ENCODE data around the gene CYP4A22. TPM values are rescaled to one million over a fixed set of nuclear protein-coding genes. Genes with fewer than 3 reads are reported as not detected.
"Not testable (repeated sequence)": the region's sequence is repeated elsewhere in the genome, so short reads cannot be mapped to it uniquely, and the experiment has no call there.

CYP4A22 gene, protein sequence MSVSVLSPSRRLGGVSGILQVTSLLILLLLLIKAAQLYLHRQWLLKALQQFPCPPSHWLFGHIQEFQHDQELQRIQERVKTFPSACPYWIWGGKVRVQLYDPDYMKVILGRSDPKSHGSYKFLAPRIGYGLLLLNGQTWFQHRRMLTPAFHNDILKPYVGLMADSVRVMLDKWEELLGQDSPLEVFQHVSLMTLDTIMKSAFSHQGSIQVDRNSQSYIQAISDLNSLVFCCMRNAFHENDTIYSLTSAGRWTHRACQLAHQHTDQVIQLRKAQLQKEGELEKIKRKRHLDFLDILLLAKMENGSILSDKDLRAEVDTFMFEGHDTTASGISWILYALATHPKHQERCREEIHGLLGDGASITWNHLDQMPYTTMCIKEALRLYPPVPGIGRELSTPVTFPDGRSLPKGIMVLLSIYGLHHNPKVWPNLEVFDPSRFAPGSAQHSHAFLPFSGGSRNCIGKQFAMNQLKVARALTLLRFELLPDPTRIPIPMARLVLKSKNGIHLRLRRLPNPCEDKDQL
- total RNA-seq (2014; rRNA removed; shearing (Covaris generic); ENCODE audit: low replicate concordance) = not detected in 2 replicates

DNA sequence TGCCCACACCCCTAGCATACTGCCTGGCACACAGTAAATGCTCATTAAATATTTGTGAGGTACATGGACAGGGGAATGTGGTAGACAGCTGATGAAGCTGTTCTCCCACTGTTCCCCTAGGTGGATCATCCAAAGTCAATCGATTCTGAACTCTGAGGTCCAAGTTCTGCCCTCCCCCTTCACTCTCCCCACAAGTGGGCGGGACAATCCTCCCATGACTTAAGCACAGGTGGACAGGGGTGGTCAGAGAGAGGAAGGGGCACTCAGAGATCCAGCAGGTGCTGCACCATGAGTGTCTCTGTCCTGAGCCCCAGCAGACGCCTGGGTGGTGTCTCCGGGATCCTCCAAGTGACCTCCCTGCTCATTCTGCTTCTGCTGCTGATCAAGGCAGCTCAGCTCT is at the start of gene CYP4A22:
Gene CYP4A22, plus strand, starts transcription at position 244 of the 400 bp plus-strand sequence. Its CDS starts 45 bp downstream, at position 289.
- no peaks in the 10 kb centered on the region for H3K36me3 ChIP-seq
- no peaks in the 10 kb centered on the region for H3K9me3 ChIP-seq
- no peaks in the 10 kb centered on the region for H3K27me3 ChIP-seq
- H3K4me3 ChIP-seq = no peak within 1 kb of the TSS
- no peak for DNase-seq

DNA sequence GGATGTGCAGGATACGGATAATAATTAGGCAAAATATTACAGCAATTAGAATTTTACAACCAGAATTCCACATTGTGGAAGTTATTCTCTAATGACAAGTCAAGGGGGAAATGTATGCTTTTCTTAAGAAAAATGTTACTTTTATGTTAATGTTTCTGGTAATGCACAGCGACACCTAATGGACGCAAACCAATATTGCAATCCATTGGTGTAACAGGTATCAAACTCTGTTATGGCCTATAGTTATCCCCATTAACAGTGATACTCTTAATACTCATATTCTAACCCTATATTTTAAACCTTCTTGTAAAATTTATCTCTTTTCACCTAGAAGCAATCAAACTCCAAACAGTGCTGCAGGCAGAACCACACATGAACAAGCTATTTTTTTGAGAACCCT is 47.9 kb upstream of the CYP4A22 start:
- not testable (repeated sequence) for H3K27me3 ChIP-seq, H3K9me3 ChIP-seq, DNase-seq

DNA sequence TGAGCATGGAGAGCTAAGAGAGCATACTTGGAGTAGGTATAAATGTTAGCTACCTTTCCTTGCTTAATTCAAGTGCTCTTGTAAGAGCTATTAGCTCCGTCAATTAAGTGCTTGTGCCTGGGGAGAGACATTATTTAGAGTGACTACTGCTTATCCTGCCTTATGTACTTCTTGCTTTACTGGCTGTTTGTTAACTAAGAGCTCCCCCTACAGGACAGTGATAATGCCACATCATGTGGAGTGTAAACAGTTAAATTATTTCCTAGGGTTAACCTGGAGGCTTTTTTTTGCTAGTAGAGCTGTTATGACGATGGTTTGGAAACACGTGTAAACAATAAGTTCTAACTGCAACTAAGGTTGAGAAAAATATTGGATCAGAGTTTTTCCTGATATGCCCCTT is 45.8 kb upstream of the CYP4A22 start:
- H3K36me3 ChIP-seq, H3K9me3 ChIP-seq: not testable (repeated sequence)

More for the DNA sequence above, 47.9 kb upstream of the CYP4A22 start:
- H3K36me3 ChIP-seq, H3K4me3 ChIP-seq: not testable (repeated sequence)

DNA sequence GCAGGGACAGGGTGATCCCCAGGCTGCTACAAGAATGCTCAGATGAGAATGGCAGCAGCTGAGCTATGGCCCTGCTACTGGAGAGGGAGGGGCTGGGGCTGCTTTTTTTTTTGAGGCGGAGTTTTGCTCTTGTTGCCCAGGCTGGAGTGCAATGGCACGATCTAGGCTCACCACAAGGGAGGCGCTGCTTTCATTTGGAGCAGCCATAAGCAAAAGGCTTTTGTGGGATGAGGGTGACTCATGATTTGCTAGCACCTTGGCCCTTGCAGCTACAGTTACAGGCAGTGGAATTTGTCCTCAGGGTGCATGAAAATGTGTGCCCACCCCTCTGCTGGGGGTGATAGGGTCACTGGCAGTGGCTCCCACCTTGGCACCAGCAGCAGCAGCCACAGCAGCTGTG is 32.4 kb upstream of the CYP4A22 start:
- Histone ChIP-seq H3K36me3 (no peaks in the 10 kb centered on the region), H3K27me3 (no peaks in the 10 kb centered on the region), H3K4me3 (no peak overlapping the region), H3K9me3 (no peaks in the 10 kb centered on the region; the same call in 1 of the 2 replicates)
- DNase-seq = no peak

More for the DNA sequence above, 45.8 kb upstream of the CYP4A22 start:
- not testable (repeated sequence) for DNase-seq, H3K4me3 ChIP-seq, H3K27me3 ChIP-seq

DNA sequence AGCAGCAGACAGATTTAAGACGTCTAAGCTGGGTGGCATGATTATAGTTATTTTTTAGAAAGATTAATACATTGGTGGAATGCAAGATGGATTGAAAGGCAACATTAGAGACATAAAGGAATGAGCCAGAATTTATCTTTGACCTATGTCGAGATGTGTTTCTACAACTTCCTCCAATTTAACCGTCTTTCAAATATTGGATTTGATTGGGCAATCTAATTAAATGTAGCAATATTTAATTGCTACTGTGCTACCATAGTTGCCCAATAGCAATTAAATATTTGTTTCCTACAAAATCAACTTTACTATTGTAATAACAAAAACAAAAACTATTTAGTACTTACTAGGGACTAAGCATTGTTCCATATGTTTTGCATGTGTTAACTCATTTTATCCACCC is 30.4 kb upstream of the CYP4A22 start:
- Histone ChIP-seq H3K9me3 (no peaks in the 10 kb centered on the region), H3K36me3 (no peaks in the 10 kb centered on the region), H3K27me3 (no peaks in the 10 kb centered on the region), H3K4me3 (no peak overlapping the region)
- no peak for DNase-seq

DNA sequence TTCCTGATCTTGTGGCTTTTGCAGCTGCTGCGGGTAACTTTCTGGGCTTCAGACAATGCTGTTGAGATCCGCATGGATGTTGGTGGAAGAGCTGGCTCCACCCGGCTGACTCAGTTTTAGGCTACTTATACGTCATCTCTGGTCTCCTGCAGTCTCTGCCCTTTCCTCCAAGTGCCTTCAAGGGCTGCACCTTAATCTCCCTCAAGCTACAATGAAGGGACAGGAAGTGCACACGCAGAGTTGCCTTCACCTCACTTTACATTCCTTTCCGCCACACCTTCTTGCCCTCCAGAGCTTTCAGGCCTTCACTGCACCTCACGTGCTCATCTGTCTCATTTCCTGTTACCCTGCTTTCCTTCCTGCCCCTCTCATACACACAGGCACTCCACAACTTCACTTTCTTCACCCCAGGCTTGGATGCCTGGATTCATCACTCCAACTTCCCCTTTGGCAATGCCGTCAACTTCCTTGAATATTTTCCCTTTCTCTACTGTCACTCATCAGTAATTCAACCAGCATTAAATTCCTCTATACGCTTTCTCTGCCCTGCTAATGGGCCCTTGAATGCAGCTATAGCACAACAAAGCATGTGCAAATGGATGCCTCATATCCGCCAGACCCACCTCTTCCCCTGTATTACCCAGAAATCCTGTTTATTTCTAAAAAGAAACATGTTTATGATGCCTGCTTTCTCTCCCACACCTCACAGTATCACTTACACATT is 29.2 kb upstream of the CYP4A22 start:
- H3K27me3 ChIP-seq, H3K4me3 ChIP-seq, H3K36me3 ChIP-seq, H3K9me3 ChIP-seq: not testable (repeated sequence)
- DNase-seq = peak; percentile 41

DNA sequence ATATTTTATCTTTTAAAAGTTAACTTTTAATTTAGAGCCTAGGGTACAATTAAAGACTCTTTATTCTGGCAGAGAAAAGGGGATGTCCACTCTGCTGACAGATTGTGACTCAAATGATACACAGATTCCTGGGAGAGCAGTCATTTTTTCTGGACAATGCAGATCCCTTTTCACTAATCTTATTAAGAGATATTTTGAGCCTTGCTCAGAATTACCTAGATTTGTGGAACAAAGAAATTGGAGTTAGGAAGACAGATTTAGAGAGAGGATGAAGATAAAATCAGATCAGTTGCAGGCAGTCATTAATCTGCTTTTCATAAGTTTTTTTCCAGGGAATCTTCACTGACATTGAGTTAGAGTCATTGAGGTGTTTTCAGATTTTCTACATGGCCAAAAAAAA is 27.8 kb upstream of the CYP4A22 start:
- DNase-seq, H3K36me3 ChIP-seq, H3K4me3 ChIP-seq, H3K9me3 ChIP-seq, H3K27me3 ChIP-seq: not testable (repeated sequence)

DNA sequence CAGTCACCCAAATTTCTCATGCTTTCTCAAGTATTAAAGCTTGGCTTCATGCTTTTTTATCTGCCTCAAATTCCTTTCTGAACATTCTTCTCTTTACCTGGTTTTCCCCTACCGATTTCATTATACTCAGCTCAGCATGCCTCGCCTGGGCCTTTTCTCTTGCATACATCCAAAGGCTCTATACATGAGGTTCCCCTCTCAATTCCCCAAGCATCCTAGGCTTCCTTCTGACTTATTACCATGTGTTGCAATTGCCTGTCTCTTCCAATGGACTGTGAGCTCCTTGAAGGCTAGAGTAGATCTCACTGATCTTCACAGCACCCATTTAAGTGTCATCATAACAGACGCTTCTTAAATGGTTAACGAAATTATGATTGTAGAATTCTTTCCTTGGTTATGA is 24.1 kb upstream of the CYP4A22 start:
- DNase-seq = no peak

DNA sequence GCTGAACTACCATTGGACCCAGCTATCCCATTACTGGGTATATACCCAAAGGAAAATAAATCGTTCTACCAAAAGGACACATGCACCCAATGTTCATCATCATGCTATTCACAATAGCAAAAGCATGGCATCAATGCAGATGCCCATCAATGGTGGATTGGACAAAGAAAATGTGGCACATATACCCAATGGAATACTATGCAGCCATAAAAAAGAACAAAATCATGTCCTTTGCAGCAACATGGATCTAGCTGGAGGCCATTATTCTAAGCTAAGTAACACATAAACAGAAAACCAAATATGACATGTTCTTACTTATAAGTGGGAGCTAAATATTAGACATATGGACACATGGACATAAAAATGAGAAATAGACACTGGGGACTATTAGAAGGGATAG is 16.2 kb upstream of the CYP4A22 start:
- H3K36me3 ChIP-seq, H3K4me3 ChIP-seq, H3K9me3 ChIP-seq, DNase-seq, H3K27me3 ChIP-seq: not testable (repeated sequence)

More for the DNA sequence above, 24.1 kb upstream of the CYP4A22 start:
- H3K36me3 ChIP-seq = no peaks in the 10 kb centered on the region
- no peaks in the 10 kb centered on the region for H3K9me3 ChIP-seq
- no peaks in the 10 kb centered on the region for H3K27me3 ChIP-seq
- no peak overlapping the region for H3K4me3 ChIP-seq

DNA sequence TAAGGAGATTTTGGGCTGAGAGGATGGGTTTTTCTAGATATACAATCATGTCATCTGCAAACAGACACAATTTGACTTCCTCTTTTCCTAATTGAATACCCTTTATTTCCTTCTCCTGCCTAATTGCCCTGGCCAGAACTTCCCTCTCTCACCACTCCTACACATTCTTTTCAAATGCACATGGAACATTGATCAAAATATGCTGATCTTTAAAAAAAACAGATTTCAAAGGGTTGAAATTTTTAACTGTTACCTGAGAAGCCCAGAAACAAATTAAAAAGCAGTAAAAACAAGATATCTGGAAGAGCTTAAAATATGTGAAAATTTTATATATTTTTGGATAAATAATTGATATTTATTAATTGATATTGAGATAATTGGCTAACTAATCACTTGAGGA is 12.4 kb upstream of the CYP4A22 start:
- not testable (repeated sequence) for H3K27me3 ChIP-seq, DNase-seq, H3K9me3 ChIP-seq, H3K4me3 ChIP-seq, H3K36me3 ChIP-seq

DNA sequence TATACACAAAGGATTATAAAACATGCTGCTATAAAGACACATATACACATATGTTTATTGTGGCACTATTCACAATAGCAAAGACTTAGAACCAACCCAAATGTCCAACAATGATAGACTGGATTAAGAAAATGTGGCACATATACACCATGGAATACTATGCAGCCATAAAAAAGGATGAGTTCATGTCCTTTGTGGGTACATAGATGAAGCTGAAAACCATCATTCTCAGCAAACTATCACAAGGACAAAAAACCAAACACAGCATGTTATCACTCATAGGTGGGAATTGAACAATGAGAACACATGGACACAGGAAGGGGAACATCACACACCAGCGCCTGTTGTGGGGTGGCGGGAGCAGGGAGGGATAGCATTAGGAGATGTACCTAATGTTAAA is 10.2 kb upstream of the CYP4A22 start:
- not testable (repeated sequence) for H3K27me3 ChIP-seq, H3K9me3 ChIP-seq, DNase-seq, H3K4me3 ChIP-seq, H3K36me3 ChIP-seq

DNA sequence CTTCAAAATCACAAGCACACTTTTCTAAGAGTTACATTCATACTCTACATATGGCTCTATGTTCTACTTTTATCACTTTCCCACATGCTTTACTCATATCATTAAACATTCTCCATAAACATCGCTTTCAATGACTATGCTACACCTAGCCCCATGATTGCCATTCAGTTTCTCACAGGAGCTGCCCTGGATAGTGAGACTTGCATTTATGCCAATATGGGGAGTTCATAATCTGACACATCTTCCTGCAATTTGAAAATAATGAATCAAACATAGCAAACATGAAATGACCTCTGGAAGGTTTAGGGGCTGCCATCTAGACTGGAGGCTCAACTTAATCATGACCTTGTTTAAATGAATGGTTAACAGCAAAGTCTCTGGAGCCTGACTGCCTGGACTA is 9.0 kb upstream of the CYP4A22 start:
- no peaks in the 10 kb centered on the region for H3K36me3 ChIP-seq
- no peak for DNase-seq
- H3K27me3 ChIP-seq = no peaks in the 10 kb centered on the region
- no peaks in the 10 kb centered on the region for H3K9me3 ChIP-seq
- no peak overlapping the region for H3K4me3 ChIP-seq

DNA sequence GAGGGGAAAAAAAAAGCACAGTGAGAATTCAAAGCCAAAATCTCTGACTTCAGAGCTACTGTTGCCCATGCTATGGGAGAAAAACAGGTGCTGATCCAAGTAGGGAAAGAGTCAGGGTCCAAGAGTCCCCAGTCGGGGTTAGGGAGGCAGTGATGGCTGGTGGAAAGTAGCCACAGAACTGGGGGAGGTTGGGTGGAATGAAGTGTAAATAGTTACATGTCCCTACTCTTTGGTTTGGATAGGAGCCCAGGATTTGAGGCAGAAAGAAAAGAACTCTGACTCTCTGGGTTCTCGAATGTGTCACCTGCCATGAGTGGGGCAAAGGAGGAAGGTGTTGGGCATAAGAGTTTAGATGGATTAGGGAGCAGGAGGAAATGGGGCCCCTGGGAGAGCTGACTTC is 8.4 kb upstream of the CYP4A22 start:
- H3K4me3 ChIP-seq, DNase-seq, H3K27me3 ChIP-seq, H3K9me3 ChIP-seq, H3K36me3 ChIP-seq: not testable (repeated sequence)

DNA sequence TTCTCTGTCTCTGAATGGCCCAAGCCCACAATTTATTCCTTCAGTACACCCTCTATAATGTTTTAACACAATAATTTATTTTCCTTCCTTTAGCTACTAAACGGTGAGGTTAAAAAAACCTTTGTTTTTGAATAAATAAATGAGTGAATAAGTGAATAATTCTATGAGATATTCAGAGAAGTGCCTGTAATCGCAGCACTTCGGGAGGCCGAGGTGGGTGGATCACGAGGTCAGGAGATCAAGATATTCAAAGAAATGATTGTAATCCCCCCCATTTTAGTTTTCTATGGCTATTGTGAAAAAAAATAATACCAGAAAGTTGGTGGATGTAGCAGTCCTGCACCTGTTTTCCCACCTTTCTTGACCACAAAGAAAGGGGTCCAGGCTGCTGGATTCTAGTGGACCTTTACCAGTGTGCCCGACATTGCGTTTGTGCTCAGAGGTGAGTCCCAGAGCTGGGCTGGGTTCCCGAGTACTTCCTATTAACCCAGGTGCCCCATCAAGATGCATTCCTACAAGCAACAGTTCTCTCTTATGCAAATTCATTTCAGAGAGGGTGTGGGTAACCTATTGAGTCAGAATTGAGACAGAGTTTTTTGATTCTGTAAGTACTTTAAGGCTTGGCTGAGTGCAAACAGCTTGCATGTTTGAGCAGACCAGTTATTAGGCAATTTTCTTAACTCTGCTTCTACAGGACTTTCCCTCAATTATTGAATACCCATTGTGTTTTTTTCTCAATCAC is 7.6 kb upstream of the CYP4A22 start:
- not testable (repeated sequence) for DNase-seq, H3K36me3 ChIP-seq, H3K9me3 ChIP-seq, H3K4me3 ChIP-seq, H3K27me3 ChIP-seq

DNA sequence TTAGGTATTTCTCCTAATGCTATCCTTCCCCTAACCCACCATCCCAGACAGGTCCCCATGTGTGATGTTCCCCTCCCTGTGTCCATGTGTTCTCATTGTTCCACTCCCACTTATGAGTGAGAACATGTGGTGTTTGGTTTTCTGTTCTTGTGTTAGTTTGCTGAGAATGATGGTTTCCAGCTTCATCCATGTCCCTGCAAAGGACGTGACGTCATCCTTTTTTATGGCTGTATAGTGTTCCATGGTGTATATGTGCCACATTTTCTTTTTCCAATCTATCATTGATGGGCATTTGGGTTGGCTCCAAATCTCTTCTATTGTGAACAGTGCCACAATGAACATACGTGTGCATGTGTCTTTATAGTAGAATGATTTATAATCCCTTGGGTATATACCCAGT is 4.6 kb upstream of the CYP4A22 start:
- H3K36me3 ChIP-seq, H3K9me3 ChIP-seq, H3K4me3 ChIP-seq, H3K27me3 ChIP-seq, DNase-seq: not testable (repeated sequence)

DNA sequence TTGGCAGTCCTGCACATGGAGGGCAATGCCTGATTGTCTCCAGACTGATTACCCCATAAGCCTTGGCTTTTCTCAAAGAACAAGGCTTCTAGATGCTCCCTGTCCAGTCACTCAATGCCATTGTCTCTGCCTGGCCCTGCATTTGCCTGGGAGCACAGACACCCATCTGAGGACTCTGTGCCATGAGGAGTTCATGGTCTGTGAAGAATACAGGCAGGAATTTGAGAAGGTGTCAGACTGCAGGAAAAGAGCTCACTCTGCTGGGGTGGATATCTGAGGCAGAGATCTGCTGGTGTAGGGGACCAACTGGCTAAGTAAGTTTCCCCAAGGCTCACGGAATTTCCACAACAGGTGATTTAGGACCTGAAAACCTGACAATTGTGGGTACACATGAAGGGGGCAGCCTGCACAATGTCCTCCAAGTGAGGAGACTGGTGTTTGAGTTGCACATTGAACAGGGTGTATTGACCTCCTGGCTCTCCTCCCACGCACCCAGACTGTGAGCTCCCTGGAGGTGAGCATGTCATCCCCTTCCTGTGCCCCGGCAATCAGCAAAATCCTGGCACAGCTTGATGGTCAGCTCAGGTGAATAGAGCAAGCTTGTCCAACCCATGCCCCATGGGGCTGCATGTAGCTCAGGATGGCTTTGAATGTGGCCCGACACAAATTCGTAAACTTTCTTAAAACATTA is 829 bp downstream of the CYP4A22 start:
- Histone ChIP-seq H3K27me3 (no peaks in the 10 kb centered on the region), H3K36me3 (no peaks in the 10 kb centered on the region), H3K4me3 (no peak overlapping the region), H3K9me3 (no peaks in the 10 kb centered on the region)
- DNase-seq = no peak

DNA sequence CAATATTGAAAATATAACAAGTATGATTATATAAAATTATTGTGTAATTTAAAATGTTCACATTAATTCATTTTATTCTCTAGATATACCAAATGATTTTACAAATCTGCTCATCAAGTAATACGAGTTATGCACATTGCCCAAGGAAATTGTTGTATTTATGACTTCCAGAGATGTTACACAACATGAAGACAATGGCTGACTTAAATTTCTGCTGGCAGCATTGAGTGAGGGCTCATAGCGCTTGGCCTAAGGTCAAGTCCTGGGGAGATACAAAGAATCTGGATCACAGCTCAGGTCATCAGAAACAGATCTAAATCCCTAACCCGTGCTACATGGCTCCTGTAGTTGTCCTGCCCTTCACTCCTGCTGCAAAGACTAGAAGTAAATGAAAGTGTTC is 3.1 kb downstream of the CYP4A22 start:
- H3K4me3 ChIP-seq, DNase-seq, H3K36me3 ChIP-seq, H3K27me3 ChIP-seq, H3K9me3 ChIP-seq: not testable (repeated sequence)
